Measurements from ENCODE around the gene CIC. TPM values are rescaled to one million over a fixed set of nuclear protein-coding genes. Genes with fewer than 3 reads are reported as not detected.
"Not testable (repeated sequence)": the region's sequence is repeated elsewhere in the genome, so short reads cannot be mapped to it uniquely, and the experiment has no call there.

CIC gene
- total RNA-seq, 1 experiment from 2014 or later: 28.6 TPM

DNA sequence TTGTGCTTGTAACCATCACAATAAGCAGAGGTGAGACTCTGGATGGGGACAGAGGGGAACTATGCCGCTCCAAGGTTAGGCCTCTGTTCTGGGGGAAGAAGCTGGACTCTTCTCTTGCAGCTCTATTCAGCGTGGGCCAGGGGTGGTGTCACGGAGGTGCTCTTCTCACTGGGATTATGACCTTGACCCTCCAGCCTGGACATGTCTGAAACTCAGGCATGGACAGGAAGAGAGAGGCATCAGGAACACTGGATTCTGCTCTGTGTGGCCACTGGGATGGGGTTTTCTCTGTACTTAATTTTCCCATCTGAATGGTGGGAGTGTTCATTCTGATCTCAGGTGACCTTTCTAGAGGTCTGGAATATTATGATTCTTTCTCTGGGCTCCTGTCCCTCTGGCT, 64.0 kb downstream of the CIC start:
- DNase-seq (ENCODE audit: low read depth): no peak

GRCh38 chr19:42333975-42334696, 65.1 kb downstream of the CIC start:
- DNase-seq (ENCODE audit: low read depth): no peak

DNA sequence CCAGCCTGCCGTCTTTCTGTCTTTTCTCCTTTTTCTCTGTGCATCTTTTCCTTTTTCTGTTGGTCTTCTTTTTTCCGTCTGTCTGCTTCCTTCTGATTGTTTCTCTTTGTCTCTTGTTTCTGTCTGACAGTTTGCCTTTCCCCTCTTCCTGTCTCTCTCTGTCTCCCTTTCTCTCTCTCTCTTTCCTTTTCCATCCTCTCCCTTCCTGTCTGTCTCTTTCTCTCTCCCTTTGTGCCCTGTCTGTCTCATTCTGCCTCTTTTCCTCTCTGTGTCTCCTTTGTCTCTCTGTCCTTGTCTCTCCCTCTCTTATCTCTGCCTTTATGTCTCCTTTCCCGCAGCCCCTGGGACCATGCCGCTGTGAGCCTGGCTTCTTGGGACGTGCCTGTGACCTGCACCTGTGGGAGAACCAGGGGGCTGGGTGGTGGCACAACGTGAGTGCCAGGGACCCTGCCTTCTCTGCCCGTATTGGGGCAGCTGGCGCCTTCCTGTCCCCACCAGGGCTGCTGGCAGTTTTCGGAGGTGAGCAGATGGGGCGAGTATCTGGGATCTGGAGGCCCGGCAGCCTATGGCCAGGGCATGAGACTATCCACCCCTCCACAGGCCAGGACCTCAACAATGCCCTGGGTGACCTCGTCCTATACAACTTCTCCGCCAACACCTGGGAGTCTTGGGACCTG, 65.8 kb downstream of the CIC start:
- DNase-seq (ENCODE audit: low read depth): no peak

GRCh38 chr19:42335374-42335936, 66.4 kb downstream of the CIC start:
- no peak for DNase-seq (ENCODE audit: low read depth)

GRCh38 chr19:42335971-42336370, 66.9 kb downstream of the CIC start:
- DNase-seq (ENCODE audit: low read depth): no peak

GRCh38 chr19:42339126-42339860, 70.2 kb downstream of the CIC start:
- DNase-seq (ENCODE audit: low read depth): not testable (repeated sequence)

DNA sequence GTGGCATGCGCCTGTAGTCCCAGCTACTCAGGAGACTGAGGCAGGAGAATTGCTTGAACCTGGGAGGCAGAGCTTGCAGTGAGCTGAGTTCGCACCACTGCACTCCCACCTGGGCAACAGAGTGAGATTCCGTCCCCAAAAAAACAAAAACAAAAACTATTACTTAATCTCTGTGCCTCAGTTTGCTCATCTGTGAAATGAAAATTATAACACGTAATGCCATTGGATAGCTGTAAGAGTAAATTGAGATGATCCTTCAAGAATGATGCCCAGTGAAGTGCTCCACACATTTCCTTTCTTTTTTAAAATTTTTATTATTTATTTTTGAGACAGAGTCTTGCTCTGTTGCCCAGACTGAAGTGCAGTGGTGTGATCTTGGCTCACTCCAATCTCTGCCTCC, 70.9 kb downstream of the CIC start:
- DNase-seq (ENCODE audit: low read depth): not testable (repeated sequence)

DNA sequence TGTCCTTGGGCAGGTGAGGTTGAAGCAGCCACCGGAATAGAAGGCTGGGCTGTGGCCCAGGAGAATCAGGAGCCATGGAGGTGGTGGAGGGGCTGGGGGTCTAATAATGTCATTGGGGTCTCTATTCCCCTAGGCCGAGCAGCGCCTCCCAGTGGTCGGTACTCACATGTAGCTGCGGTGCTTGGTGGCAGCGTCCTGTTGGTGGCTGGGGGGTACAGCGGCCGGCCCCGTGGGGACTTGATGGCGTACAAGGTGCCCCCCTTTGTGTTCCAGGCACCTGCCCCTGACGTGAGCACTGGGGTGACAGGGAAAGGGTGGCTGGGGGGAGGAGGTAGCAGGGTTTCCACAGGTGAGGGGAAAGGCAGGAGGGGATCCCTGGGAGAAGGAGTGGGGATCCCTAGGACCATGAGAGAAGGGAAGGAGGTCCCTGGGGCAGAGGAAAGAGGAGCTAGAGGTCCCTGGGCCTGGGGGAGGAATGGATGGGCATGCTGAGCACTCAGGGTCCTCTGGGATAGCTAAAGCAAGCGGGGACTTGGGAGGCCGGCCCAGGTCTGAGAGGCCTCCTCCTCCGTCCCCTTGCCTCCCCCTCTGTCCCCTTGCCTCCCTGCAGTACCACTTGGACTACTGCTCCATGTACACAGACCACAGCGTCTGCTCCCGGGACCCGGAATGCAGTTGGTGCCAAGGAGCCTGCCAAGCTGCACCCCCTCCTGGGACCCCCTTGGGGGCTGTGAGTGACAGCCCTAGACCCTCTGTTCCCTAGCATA, 74.5 kb downstream of the CIC start:
- no peak for DNase-seq (ENCODE audit: low read depth)

DNA sequence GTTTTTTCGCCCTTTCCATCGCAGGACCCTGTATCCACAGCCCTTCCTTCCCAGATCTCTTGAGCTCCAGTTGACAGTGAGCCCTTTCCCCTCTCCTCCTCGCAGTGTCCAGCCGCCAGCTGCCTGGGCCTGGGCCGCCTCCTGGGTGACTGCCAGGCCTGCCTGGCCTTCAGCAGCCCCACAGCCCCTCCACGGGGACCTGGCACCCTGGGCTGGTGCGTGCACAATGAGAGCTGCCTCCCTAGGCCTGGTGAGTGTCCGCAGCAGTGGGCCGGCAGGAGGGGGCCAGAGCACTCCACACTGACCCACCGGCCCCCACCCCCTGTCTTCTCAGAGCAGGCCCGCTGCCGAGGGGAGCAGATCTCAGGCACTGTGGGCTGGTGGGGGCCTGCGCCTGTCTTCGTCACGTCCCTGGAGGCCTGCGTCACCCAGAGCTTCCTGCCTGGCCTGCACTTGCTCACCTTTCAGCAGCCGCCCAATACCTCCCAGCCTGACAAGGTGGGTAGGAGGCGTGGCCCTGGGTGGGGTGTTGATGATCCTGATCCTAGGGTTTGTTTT, 75.4 kb downstream of the CIC start:
- DNase-seq (ENCODE audit: low read depth): no peak

Other genes with a start within 250 kb of the CIC start
- 0.06 TPM in 2 replicates for gene GRIK5, start 199.0 kb upstream of the CIC start, total RNA-seq (2014; rRNA removed)
- 23.3 and 26.2 TPM in 2 replicates for gene ZNF574, start 193.1 kb upstream of the CIC start, total RNA-seq (2014; rRNA removed)
- 0.06 TPM in 1 of 2 replicates, not detected in the other for gene POU2F2, start 136.8 kb upstream of the CIC start, total RNA-seq (2014; rRNA removed)
- 26.2 and 27.2 TPM in 2 replicates for gene DEDD2, start 51.6 kb upstream of the CIC start, total RNA-seq (2014; rRNA removed)
- 7.2 and 7.8 TPM in 2 replicates for gene ZNF526, start 48.9 kb upstream of the CIC start, total RNA-seq (2014; rRNA removed)
- gene GSK3A, start 26.6 kb upstream of the CIC start, total RNA-seq (2014; rRNA removed): 32.5 and 33.7 TPM in 2 replicates
- gene ERF, start 14.1 kb upstream of the CIC start, total RNA-seq (2014; rRNA removed): 49.1 and 56.2 TPM in 2 replicates
- 2.2 and 2.3 TPM in 2 replicates for gene PRR19, start 32.9 kb downstream of the CIC start, total RNA-seq (2014; rRNA removed)
- 85.3 and 99.0 TPM in 2 replicates for gene PAFAH1B3, start 33.4 kb downstream of the CIC start, total RNA-seq (2014; rRNA removed)
- gene TMEM145, start 44.1 kb downstream of the CIC start, total RNA-seq (2014; rRNA removed): 1.7 TPM in 1 of 2 replicates, not detected in the other
- gene MEGF8, start 56.4 kb downstream of the CIC start, total RNA-seq (2014; rRNA removed): 19.6 and 20.2 TPM in 2 replicates
- gene CNFN, start 121.0 kb downstream of the CIC start, total RNA-seq (2014; rRNA removed): not detected in 2 replicates
- 2.8 and 3.6 TPM in 2 replicates for gene LIPE, start 158.1 kb downstream of the CIC start, total RNA-seq (2014; rRNA removed)
- gene CXCL17, start 173.7 kb downstream of the CIC start, total RNA-seq (2014; rRNA removed): not detected in 2 replicates